ENCODE results near the gene EIPR1. TPM values are rescaled to one million over a fixed set of nuclear protein-coding genes. Genes with fewer than 3 reads are reported as not detected.

EIPR1 gene
- total and polyA plus RNA-seq, 8 donors = 4.3 to 12.5 (median 6.4) TPM

DNA sequence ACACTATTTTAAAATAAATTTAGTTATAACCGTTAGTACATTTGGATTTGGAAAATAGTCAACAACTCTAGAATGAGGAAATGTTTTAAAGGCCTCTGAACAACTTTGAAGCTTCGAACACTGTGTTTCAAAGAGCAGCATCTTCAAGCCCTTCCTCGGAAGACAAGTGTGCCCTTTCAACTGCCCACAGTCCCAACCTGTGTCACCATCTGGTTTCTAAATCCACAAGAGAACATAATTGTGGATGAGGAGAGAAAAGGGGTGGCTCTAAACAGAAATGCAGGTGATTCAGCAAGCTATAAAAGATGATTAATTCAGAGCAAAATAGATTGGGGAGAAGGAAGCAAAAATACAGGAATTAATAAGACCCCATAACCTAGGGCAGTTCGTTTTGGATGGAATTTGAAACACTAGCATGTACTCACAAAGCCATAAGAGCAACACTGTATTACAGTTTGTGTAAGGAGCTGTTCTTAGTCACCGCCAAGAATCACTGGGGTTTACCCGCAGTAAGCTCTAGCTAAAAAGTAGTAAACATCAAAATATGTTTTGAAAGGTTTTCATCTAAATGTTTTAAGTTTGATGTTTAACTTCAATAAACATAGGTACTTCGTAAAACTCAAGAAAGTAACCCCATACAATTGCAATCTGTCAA lies 160.7 kb downstream of the EIPR1 start:
- no peaks in the 10 kb centered on the region for H3K9me3 ChIP-seq
- FAIRE-seq = no peak
- no peaks in the 10 kb centered on the region for H3K4me1 ChIP-seq
- WGBS, 2 donors = 87 to 88% methylated on average over 7 of the region's 7 CpGs
- no peaks in the 10 kb centered on the region for H3K27me3 ChIP-seq
- ATAC-seq = no peak
- intact Hi-C loops (cut with DNase I) = no loop called here
- no peak overlapping the region for H3K4me3 ChIP-seq
- H3K36me3 ChIP-seq = no peaks in the 10 kb centered on the region
- TF ChIP-seq, protein P1, sequence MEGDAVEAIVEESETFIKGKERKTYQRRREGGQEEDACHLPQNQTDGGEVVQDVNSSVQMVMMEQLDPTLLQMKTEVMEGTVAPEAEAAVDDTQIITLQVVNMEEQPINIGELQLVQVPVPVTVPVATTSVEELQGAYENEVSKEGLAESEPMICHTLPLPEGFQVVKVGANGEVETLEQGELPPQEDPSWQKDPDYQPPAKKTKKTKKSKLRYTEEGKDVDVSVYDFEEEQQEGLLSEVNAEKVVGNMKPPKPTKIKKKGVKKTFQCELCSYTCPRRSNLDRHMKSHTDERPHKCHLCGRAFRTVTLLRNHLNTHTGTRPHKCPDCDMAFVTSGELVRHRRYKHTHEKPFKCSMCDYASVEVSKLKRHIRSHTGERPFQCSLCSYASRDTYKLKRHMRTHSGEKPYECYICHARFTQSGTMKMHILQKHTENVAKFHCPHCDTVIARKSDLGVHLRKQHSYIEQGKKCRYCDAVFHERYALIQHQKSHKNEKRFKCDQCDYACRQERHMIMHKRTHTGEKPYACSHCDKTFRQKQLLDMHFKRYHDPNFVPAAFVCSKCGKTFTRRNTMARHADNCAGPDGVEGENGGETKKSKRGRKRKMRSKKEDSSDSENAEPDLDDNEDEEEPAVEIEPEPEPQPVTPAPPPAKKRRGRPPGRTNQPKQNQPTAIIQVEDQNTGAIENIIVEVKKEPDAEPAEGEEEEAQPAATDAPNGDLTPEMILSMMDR (IDR thresholded peaks at IDR 0.05) = no peak
- no peak overlapping the region for H3K27ac ChIP-seq
- DNase-seq = no peak

DNA sequence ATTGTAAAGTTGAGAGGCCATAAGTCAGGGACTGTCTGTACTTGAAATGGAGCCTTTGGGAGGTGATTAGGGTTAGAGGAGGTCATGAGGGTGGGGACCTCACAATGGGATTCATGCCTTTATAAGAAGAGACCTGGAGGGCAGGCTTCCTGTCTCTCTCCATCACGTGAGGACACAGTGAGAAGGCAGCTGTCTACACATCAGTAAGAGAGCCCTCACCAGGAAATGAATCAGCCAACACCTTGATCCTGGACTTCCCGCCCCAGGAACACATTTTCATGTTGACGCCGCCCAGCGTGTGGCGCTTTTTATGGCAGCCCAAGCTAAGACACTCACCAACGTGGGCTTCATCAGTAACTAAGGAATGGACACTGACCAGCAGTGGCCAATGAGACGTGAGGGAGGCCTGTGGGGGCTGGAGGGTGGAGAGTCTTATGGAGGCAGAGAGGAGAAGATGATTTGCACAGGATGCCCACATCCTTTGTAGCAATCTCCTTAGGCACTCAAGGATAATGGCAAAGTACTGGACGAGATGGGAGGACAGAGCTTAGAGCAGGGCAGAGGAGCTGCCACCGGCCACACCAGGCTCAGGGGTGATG lies 162.7 kb downstream of the EIPR1 start:
- no peaks in the 10 kb centered on the region for H3K9me3 ChIP-seq
- no peaks in the 10 kb centered on the region for H3K4me1 ChIP-seq
- no peak overlapping the region for H3K4me3 ChIP-seq
- FAIRE-seq (no peak), ATAC-seq (no peak), DNase-seq (no peak)
- intact Hi-C loops (cut with DNase I) = no loop called here
- 80 to 82% methylated on average over 10 of the region's 10 CpGs for WGBS, 2 donors
- no peaks in the 10 kb centered on the region for H3K36me3 ChIP-seq
- TF ChIP-seq, protein P1 (IDR thresholded peaks at IDR 0.05) = no peak
- no peak overlapping the region for H3K27ac ChIP-seq
- no peaks in the 10 kb centered on the region for H3K27me3 ChIP-seq

DNA sequence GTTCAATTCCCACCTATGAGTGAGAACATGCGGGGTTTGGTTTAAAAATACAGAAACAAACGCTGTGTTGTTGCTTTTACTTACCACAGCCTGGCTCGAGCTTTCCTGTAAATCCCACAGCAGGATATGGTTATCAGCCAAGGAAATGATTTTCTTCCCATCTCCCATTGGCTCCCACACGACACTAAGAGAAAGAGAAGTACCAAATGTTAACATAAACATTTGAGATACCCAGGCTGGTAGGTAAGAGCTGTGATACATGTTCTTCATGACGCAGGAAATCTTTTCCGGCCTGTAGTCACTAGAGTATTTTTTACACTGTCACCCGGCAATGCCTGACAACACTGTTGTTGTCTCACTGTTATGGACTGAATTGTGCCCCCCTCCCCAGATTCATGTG lies 163.6 kb downstream of the EIPR1 start:
- intact Hi-C loops (cut with DNase I) = no loop called here
- ATAC-seq (no peak), FAIRE-seq (no peak), DNase-seq (no peak)
- Histone ChIP-seq H3K27me3 (no peaks in the 10 kb centered on the region), H3K27ac (no peak overlapping the region), H3K4me3 (no peak overlapping the region), H3K4me1 (no peaks in the 10 kb centered on the region), H3K9me3 (no peaks in the 10 kb centered on the region), H3K36me3 (no peaks in the 10 kb centered on the region)
- TF ChIP-seq, protein P1 (IDR thresholded peaks at IDR 0.05) = no peak
- 88 to 92% methylated on average over 7 of the region's 7 CpGs for WGBS, 2 donors

DNA sequence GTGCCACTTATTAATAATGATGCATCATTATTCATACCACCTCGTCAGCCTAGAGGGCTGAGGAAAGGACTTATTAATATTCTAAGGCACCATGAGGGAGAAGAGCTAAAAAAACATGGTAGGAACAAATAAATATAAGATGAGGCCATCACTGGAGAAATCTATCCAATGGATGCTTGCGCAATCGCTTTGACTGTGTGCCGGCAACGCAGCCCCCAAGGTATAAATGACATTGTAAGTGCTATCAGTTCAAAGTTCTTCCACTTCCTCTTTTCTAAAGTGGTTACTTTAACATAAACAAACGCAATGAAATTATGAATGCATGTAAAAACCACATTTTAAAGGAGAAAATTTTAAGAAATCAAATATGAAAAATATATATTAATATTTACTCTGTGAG lies 164.6 kb downstream of the EIPR1 start:
- DNase-seq (no peak), FAIRE-seq (no peak), ATAC-seq (no peak)
- no peaks in the 10 kb centered on the region for H3K27me3 ChIP-seq
- no peak overlapping the region for H3K4me3 ChIP-seq
- intact Hi-C loops (cut with DNase I) = no loop called here
- H3K27ac ChIP-seq = no peak overlapping the region
- TF ChIP-seq, protein P1 (IDR thresholded peaks at IDR 0.05) = no peak
- 96 to 98% methylated on average over 6 of the region's 6 CpGs for WGBS, 2 donors
- H3K36me3 ChIP-seq = no peaks in the 10 kb centered on the region
- no peaks in the 10 kb centered on the region for H3K4me1 ChIP-seq
- H3K9me3 ChIP-seq = no peaks in the 10 kb centered on the region

DNA sequence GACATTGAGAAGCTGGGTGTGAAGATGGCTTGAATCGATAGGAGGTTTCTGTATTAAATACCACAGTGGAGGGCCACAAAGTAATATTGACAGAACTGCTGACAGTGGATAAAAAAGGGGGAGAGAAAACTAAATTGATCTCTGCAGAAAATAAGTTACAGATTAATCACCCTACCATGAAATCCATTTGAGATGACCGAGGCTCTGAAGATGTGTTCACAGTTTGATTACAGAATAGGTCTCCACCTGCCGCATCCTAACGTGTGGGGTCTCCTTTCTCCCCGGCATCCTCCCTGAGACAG lies 165.6 kb downstream of the EIPR1 start:
- Histone ChIP-seq H3K27me3 (no peaks in the 10 kb centered on the region), H3K36me3 (no peaks in the 10 kb centered on the region), H3K4me1 (no peaks in the 10 kb centered on the region), H3K9me3 (no peaks in the 10 kb centered on the region), H3K27ac (no peak overlapping the region), H3K4me3 (no peak overlapping the region)
- FAIRE-seq (no peak), ATAC-seq (no peak), DNase-seq (no peak)
- 96% methylated on average over 5 of the region's 5 CpGs for WGBS, 2 donors
- intact Hi-C loops (cut with DNase I) = no loop called here
- TF ChIP-seq, protein P1 (IDR thresholded peaks at IDR 0.05) = no peak

Data from pancreas (tissue), 10 donors.